ENCODE data around the gene FAM120B.

FAM120B gene

DNA sequence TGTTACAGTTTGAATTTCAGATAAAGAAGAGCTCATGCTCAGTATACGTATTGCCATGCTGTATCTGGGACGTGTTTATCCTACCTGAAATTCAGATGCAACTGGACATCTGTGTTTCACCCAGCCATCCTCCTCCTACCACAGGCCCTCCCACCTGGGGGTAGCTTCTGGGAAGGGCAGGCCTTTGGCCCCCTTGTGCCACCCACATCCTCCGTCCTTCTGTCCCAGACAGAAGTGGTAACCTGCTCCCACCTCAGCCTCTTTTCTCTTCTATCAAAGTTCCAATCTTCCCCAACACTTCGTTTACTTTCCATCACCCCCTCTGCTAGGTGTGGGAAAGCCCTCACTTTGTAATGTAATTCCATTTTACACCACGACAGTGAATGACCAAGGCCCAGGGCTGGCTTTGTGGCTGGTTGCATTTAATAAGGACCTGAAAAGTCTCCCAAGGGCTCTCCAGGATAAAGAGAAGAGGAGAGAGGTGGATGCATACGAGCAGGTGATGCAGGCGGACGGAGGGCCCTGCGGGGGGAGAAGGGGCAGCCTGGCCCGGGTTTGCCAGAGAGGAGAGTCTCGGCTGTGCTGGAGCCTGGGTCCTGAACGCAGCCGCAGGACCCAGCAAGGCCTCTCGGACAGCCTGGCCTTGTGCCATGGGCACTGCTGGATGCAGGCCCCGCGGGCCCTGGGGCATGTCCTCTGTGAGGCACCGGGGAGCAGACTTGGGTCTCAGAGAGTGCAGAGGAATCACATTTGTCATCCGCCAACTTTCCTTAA, 148.1 kb downstream of the FAM120B start:
- H3K27ac Mint-ChIP-seq (ENCODE audit: low read depth), result no peak overlapping the region
- no peaks in the 10 kb centered on the region for H3K27me3 Mint-ChIP-seq
- no peak overlapping the region for H3K4me3 Mint-ChIP-seq
- H3K9me3 Mint-ChIP-seq, result peaks cover 6% of the 10 kb centered on the region
- H3K36me3 Mint-ChIP-seq (ENCODE audit: insufficient read depth), result no peaks in the 10 kb centered on the region
- DNase-seq (ENCODE audit: low spot score in 2 of 2) (no peak), ATAC-seq (replicated peaks; ENCODE audit: extremely low read depth, poor library complexity, severe bottlenecking) (no peak)
- H3K4me1 Mint-ChIP-seq, result peaks cover 18% of the 10 kb centered on the region

GRCh38 chr6:170455335-170455979, 148.9 kb downstream of the FAM120B start:
- H3K27me3 Mint-ChIP-seq, result no peaks in the 10 kb centered on the region

GRCh38 chr6:170456334-170456733, 149.8 kb downstream of the FAM120B start:
- Mint-ChIP-seq H3K4me1 (peaks cover 28% of the 10 kb centered on the region), H3K4me3 (no peak overlapping the region), H3K9me3 (peaks cover 6% of the 10 kb centered on the region), H3K27ac (ENCODE audit: low read depth) (no peak overlapping the region), H3K36me3 (ENCODE audit: insufficient read depth) (no peaks in the 10 kb centered on the region), H3K27me3 (no peaks in the 10 kb centered on the region)
- DNase-seq (ENCODE audit: low spot score in 2 of 2) (no peak), ATAC-seq (replicated peaks; ENCODE audit: extremely low read depth, poor library complexity, severe bottlenecking) (no peak)

More at GRCh38 chr6:170455335-170455979, 148.9 kb downstream of the FAM120B start:
- peaks cover 24% of the 10 kb centered on the region for H3K4me1 Mint-ChIP-seq
- DNase-seq (ENCODE audit: low spot score in 2 of 2), result no peak
- H3K4me3 Mint-ChIP-seq, result no peak overlapping the region
- ATAC-seq (replicated peaks; ENCODE audit: extremely low read depth, poor library complexity, severe bottlenecking), result no peak
- peaks cover 6% of the 10 kb centered on the region for H3K9me3 Mint-ChIP-seq
- no peaks in the 10 kb centered on the region for H3K36me3 Mint-ChIP-seq (ENCODE audit: insufficient read depth)
- H3K27ac Mint-ChIP-seq (ENCODE audit: low read depth), result no peak overlapping the region
